ENCODE data around the gene WDR72.
"Not testable (repeated sequence)": the region's sequence is repeated elsewhere in the genome, so short reads cannot be mapped to it uniquely, and the experiment has no call there.

WDR72 gene

DNA sequence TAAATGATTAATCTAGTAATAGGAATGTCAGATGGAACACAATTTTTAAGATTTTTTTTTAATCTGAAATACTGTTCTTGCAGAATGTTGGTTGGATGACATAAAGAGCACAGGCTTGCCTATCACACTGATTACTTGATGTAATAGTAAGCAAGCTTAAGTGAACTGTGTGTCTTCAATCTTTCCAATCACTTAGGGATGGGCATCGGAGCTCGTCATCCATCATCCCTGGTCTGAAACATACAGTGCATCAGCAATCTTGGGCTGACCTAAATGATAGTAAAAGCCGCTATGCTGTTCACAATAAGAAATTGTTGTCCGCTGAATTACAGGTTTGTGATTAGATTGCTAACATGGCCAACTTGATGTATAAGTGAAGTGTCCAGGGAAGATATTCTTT is 195.8 kb downstream of the WDR72 start:
- Histone ChIP-seq H3K4me3 (ENCODE audit: low read depth, low read length) (no peak overlapping the region), H3K36me3 (ENCODE audit: control insufficient read depth, insufficient read depth, low read length) (no peaks in the 10 kb centered on the region), H3K27me3 (ENCODE audit: control insufficient read depth, insufficient read depth, low read length) (no peaks in the 10 kb centered on the region), H3K9me3 (ENCODE audit: control insufficient read depth, insufficient read depth, low read depth, low read length) (no peaks in the 10 kb centered on the region), H3K4me1 (ENCODE audit: control insufficient read depth, insufficient read depth, low read length) (peaks cover 26% of the 10 kb centered on the region), H3K27ac (ENCODE audit: low read depth, low read length) (no peak overlapping the region), H3K9ac (ENCODE audit: low read length) (no peak overlapping the region)

DNA sequence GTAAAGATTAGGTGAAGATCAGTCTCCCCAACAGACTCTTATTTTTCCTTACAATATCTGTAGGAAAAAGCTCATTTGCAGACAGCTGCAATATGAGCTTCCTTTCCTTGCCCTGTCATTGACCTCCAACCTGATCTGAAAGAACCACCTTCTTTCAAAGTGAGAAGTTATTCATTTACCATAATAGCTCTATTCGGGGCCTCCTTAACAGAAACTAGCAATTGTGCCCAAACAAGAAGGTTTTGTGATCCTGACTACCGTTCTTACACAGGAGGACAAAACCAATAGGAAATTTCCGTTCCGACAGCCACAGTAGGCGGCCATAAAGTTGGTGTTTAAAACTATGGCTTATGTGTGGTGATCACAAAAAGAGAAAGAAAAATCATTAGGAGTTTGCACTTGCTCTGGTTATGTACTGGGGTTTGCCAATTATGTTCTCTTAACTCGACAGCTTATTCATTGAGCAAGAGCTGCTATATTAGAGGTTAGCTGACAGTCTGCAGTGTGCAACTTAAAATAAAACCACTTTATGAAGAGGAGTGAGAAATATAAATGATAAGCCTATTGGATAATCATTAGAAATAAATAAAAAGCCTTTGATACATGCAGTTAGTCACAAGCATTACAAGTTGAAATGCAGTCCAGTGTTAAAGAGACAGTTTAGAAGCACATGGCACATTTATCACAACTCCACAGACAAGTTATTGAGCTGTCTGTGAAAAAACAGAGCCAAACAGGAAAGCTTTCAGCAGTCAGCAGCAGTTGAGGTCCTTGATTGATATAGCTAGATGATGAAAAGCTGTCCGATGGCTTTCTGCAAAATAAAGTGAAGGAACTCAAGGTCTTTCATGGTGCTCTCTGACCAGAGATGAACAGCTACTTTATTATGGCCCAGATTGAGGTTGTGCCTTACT is 199.8 kb downstream of the WDR72 start:
- Histone ChIP-seq H3K4me1 (ENCODE audit: control insufficient read depth, insufficient read depth, low read length) (peaks cover 35% of the 10 kb centered on the region), H3K27ac (ENCODE audit: low read depth, low read length) (no peak overlapping the region), H3K36me3 (ENCODE audit: control insufficient read depth, insufficient read depth, low read length) (no peaks in the 10 kb centered on the region), H3K4me3 (ENCODE audit: low read depth, low read length) (no peak overlapping the region), H3K27me3 (ENCODE audit: control insufficient read depth, insufficient read depth, low read length) (no peaks in the 10 kb centered on the region), H3K9me3 (ENCODE audit: control insufficient read depth, insufficient read depth, low read depth, low read length) (no peaks in the 10 kb centered on the region), H3K9ac (ENCODE audit: low read length) (no peak overlapping the region)

DNA sequence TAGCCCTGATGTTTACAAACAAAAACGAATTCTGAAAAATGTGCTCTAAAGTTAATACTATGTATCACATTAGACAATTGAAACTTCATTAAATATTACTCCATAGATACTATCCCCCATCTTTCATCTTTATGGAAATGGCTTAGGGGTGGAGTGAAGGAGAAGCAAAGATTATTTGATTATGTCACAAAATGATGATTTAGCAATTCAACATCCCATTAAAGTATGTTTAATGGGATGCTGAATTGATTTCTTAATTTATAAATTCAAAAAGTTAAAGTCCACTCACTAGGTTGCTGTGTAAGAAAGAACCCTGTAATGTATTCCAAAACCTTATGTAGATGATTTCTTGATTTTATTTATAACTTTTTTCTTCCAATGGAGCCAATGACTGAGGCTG is 201.1 kb downstream of the WDR72 start:
- H3K4me3 ChIP-seq (ENCODE audit: low read depth, low read length) = no peak overlapping the region
- H3K9ac ChIP-seq (ENCODE audit: low read length) = no peak overlapping the region
- H3K27ac ChIP-seq (ENCODE audit: low read depth, low read length) = no peak overlapping the region
- peaks cover 35% of the 10 kb centered on the region for H3K4me1 ChIP-seq (ENCODE audit: control insufficient read depth, insufficient read depth, low read length)
- H3K9me3 ChIP-seq (ENCODE audit: control insufficient read depth, insufficient read depth, low read depth, low read length) = no peaks in the 10 kb centered on the region
- no peaks in the 10 kb centered on the region for H3K27me3 ChIP-seq (ENCODE audit: control insufficient read depth, insufficient read depth, low read length)
- no peaks in the 10 kb centered on the region for H3K36me3 ChIP-seq (ENCODE audit: control insufficient read depth, insufficient read depth, low read length)

DNA sequence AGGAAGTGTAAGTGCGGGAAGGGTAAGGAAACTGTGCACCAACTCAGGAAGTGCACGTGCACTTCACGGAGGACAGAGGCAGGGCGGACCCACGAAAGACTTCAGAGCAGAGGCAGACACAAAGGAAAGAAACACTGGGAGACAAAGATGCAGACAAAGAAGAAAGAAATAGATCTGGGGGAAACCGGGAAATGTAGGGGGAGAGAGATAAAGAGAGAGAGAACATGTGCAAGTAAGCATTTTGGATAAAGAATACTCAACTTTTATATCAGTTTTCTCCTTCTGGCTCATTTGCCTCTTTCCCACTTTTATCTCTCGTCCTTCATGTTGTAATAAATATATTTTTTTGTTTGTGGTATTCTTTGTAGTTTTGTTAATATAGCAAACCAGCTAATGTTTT is 204.2 kb downstream of the WDR72 start:
- Histone ChIP-seq H3K36me3 (ENCODE audit: control insufficient read depth, insufficient read depth, low read length) (no peaks in the 10 kb centered on the region), H3K4me3 (ENCODE audit: low read depth, low read length) (no peak overlapping the region), H3K4me1 (ENCODE audit: control insufficient read depth, insufficient read depth, low read length) (peaks cover 25% of the 10 kb centered on the region), H3K9ac (ENCODE audit: low read length) (no peak overlapping the region), H3K27me3 (ENCODE audit: control insufficient read depth, insufficient read depth, low read length) (no peaks in the 10 kb centered on the region), H3K27ac (ENCODE audit: low read depth, low read length) (no peak overlapping the region), H3K9me3 (ENCODE audit: control insufficient read depth, insufficient read depth, low read depth, low read length) (no peaks in the 10 kb centered on the region)

DNA sequence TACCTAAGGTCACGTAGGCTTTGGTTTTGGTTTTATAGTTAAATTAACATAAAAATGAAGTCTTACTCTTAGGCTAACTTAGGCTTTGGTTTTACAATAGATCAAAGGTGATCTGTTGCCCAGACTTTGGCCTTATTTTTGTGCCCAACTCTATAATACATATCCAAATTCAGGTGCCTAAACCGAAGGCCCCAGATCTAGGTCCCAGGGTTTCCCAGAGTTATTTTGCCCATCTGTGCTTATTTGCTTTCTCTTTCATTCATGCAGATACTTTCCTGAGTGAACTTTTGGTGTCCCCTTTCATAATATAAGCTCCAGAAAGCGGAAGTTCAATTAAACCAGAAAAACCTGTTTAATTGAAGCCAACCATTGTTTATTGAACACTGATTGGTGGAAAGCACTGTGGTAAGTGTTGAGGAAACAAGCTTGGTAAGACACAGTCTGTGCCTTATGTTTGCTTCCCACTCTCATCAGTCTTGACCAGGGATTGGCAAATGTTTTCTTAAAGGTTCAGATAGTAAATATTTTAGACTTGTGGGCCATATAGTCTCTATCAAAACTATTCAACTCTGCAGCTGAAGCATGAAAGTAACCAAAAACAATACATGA is 209.7 kb downstream of the WDR72 start:
- H3K9ac ChIP-seq (ENCODE audit: low read length) = no peak overlapping the region
- H3K36me3 ChIP-seq (ENCODE audit: control insufficient read depth, insufficient read depth, low read length) = no peaks in the 10 kb centered on the region
- H3K9me3 ChIP-seq (ENCODE audit: control insufficient read depth, insufficient read depth, low read depth, low read length) = no peaks in the 10 kb centered on the region
- H3K27ac ChIP-seq (ENCODE audit: low read depth, low read length) = no peak overlapping the region
- peaks cover 15% of the 10 kb centered on the region for H3K4me1 ChIP-seq (ENCODE audit: control insufficient read depth, insufficient read depth, low read length)
- no peaks in the 10 kb centered on the region for H3K27me3 ChIP-seq (ENCODE audit: control insufficient read depth, insufficient read depth, low read length)
- H3K4me3 ChIP-seq (ENCODE audit: low read depth, low read length) = no peak overlapping the region

DNA sequence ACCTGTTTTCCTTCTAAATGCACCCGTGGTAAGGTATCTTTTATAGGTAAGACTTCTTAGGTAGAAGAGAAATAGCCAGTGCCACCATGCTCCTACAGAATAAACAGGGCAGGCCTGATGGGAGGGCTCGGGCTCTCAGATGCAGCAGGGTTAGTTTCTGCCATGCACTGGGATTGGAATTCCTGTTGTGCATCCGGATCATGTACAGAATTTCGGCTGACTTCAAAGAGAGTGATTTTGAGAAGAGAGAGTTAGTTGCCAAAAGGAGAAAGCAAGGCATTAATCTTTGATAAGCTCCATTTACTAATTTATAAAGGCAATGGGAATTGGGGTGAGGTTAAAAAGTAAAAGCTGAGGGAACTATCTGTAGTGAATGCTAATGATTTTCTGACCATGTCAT is 211.2 kb downstream of the WDR72 start:
- Histone ChIP-seq H3K4me1 (ENCODE audit: control insufficient read depth, insufficient read depth, low read length) (peaks cover 15% of the 10 kb centered on the region), H3K9ac (ENCODE audit: low read length) (no peak overlapping the region), H3K27ac (ENCODE audit: low read depth, low read length) (no peak overlapping the region), H3K4me3 (ENCODE audit: low read depth, low read length) (no peak overlapping the region), H3K36me3 (ENCODE audit: control insufficient read depth, insufficient read depth, low read length) (no peaks in the 10 kb centered on the region), H3K27me3 (ENCODE audit: control insufficient read depth, insufficient read depth, low read length) (no peaks in the 10 kb centered on the region), H3K9me3 (ENCODE audit: control insufficient read depth, insufficient read depth, low read depth, low read length) (no peaks in the 10 kb centered on the region)

DNA sequence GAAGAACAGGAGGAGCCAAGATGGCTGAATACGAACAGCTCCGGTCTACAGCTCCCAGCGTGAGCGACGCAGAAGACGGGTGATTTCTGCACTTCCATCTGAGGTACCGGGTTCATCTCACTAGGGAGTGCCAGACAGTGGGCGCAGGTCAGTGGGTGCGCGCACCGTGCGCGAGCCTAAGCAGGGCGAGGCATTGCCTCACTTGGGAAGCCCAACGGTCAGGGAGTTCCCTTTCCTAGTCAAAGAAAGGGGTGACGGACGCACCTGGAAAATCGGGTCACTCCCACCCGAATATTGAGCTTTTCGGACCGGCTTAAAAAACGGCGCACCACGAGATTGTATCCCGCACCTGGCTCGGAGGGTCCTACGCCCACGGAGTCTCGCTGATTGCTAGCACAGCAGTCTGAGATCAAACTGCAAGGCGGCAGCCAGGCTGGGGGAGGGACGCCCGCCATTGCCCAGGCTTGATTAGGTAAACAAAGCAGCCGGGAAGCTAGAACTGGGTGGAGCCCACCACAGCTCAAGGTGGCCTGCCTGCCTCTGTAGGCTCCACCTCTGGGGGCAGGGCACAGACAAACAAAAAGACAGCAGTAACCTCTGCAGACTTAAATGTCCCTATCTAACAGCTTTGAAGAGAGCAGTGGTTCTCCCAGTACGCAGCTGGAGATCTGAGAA is 218.7 kb downstream of the WDR72 start:
- Histone ChIP-seq H3K4me3 (ENCODE audit: low read depth, low read length) (peak overlapping the region; percentile 67), H3K27ac (ENCODE audit: low read depth, low read length) (peak overlapping the region; percentile 25), H3K9ac (ENCODE audit: low read length) (peak overlapping the region; percentile 70)
- H3K4me1 ChIP-seq (ENCODE audit: control insufficient read depth, insufficient read depth, low read length); H3K9me3 ChIP-seq (ENCODE audit: control insufficient read depth, insufficient read depth, low read depth, low read length); H3K36me3 ChIP-seq (ENCODE audit: control insufficient read depth, insufficient read depth, low read length); H3K27me3 ChIP-seq (ENCODE audit: control insufficient read depth, insufficient read depth, low read length): not testable (repeated sequence)

DNA sequence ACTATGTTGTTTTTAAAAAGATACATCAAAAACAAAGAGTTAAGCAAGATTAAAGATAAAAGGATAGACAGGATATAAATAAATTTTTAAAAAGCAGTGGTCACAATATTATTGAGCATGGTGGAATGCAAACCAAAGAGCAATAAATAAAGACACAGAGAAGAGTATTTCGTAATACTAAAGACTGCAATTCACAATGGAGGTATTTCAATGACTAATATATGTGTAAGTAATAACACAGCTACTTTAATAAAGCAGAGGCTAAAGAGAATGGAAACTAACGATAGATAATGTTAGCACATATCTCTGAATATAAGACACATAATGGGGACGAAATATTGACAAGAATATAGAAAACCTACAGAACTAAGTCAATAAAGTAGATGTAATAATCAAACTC is 219.6 kb downstream of the WDR72 start:
- H3K9me3 ChIP-seq (ENCODE audit: control insufficient read depth, insufficient read depth, low read depth, low read length) = no peaks in the 10 kb centered on the region
- peak overlapping the region; percentile 70 for H3K9ac ChIP-seq (ENCODE audit: low read length)
- no peaks in the 10 kb centered on the region for H3K27me3 ChIP-seq (ENCODE audit: control insufficient read depth, insufficient read depth, low read length)
- H3K36me3 ChIP-seq (ENCODE audit: control insufficient read depth, insufficient read depth, low read length) = no peaks in the 10 kb centered on the region
- peak overlapping the region; percentile 25; the same call in 1 of the 2 replicates for H3K27ac ChIP-seq (ENCODE audit: low read depth, low read length)
- peak overlapping the region; percentile 67 for H3K4me3 ChIP-seq (ENCODE audit: low read depth, low read length)
- H3K4me1 ChIP-seq (ENCODE audit: control insufficient read depth, insufficient read depth, low read length) = peaks cover 7% of the 10 kb centered on the region; the same call in 1 of the 2 replicates

DNA sequence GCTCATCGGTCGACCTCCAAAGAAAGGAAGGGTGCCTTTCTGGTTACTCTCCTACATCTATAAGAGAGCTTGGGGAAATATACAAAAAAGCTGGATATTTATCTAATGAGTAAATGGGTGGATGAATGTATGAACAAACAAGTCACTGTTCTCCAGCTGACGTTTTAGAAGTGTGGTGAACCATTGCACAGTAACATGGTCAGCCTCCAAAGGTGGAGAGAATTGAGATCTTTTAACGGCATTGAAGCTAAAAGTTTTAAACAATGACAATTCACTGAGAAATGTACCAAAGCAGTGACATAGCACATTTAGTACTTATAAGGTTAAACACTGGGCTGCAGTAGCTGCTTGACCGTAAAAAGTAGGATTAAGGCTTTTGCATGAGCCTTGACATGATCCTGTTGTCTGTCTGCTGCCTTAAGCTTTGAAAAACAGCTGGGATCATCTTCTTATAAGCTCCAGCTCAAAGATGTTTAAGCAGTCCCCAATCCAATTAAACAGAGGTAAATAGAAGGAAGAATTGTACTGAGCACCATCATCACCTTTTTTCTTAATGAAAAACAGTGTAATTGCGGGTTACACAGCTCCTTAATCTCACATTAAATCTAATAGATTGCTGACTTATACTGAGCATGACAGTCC is 222.9 kb downstream of the WDR72 start:
- no peak overlapping the region for H3K4me3 ChIP-seq (ENCODE audit: low read depth, low read length)
- peaks cover 7% of the 10 kb centered on the region; the same call in 1 of the 2 replicates for H3K4me1 ChIP-seq (ENCODE audit: control insufficient read depth, insufficient read depth, low read length)
- H3K36me3 ChIP-seq (ENCODE audit: control insufficient read depth, insufficient read depth, low read length) = no peaks in the 10 kb centered on the region
- H3K9ac ChIP-seq (ENCODE audit: low read length) = no peak overlapping the region
- no peaks in the 10 kb centered on the region for H3K9me3 ChIP-seq (ENCODE audit: control insufficient read depth, insufficient read depth, low read depth, low read length)
- no peaks in the 10 kb centered on the region for H3K27me3 ChIP-seq (ENCODE audit: control insufficient read depth, insufficient read depth, low read length)
- no peak overlapping the region for H3K27ac ChIP-seq (ENCODE audit: low read depth, low read length)

DNA sequence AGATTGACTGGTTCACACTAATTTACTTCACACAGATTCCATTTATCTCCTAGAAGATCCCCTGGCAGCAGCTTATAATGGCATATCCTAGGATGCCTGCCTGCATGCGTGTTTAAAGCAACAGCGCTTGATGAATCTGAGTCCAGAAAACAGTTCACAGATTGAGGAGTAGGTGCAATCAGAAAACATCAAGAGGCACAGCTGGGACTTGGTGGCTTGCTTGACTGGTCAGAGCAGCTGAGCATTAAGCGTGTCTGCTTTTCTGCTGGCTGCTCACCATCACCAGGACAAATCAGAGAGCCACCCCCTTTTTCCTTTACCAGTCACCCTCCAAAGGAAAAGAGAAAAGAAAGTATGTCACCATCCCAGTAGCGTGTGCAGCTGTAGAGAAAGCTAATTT is 223.6 kb downstream of the WDR72 start:
- H3K9me3 ChIP-seq (ENCODE audit: control insufficient read depth, insufficient read depth, low read depth, low read length) = no peaks in the 10 kb centered on the region
- H3K27ac ChIP-seq (ENCODE audit: low read depth, low read length) = no peak overlapping the region
- no peak overlapping the region for H3K4me3 ChIP-seq (ENCODE audit: low read depth, low read length)
- H3K4me1 ChIP-seq (ENCODE audit: control insufficient read depth, insufficient read depth, low read length) = peaks cover 7% of the 10 kb centered on the region; the same call in 1 of the 2 replicates
- no peaks in the 10 kb centered on the region for H3K36me3 ChIP-seq (ENCODE audit: control insufficient read depth, insufficient read depth, low read length)
- H3K9ac ChIP-seq (ENCODE audit: low read length) = no peak overlapping the region
- H3K27me3 ChIP-seq (ENCODE audit: control insufficient read depth, insufficient read depth, low read length) = no peaks in the 10 kb centered on the region

Measured in HUES6 (cell line).